K562 (cell line): ENCODE results near the gene ADRB1.
A peak's percentile ranks its signal among the peaks of the same experiment; 100 is the strongest.

Source experiments
- ESRRA ChIP-seq: fragments of 450-650 bp; IDR thresholded peaks from 2 replicates; pipeline ENCODE4 v1.6.1; 2014; ENCODE audit warnings: low read depth, mild to moderate bottlenecking, moderate library complexity, borderline replicate concordance
- HCFC1 ChIP-seq: IDR thresholded peaks from 2 replicates; pipeline ENCODE4 v1.6.1; 2012; ENCODE audit warnings: low read depth, low read length, improper control_type of control experiment
- LCOR ChIP-seq: sonication (generic); formaldehyde crosslinking; IDR thresholded peaks from 2 replicates; pipeline ENCODE4 v1.8.0; 2022; ENCODE audit warnings: mild to moderate bottlenecking, missing genetic modification reagents
- POLR2A ChIP-seq: fragments of 450-650 bp; conservative IDR thresholded peaks from 2 replicates; pipeline ENCODE4 v1.6.1; 2016
- POLR2AphosphoS5 ChIP-seq: IDR thresholded peaks from 2 replicates; pipeline ENCODE4 v1.6.1; 2011; ENCODE audit warnings: mild to moderate bottlenecking, low read depth, low read length, moderate library complexity; ENCODE audit not compliant: control insufficient read depth, insufficient read depth
- TF ChIP-seq, protein P1 (sequence below): sonication (generic); formaldehyde crosslinking; IDR thresholded peaks from 2 replicates; pipeline ENCODE4 v1.8.1; 2023; ENCODE audit warnings: missing genetic modification reagents, mild to moderate bottlenecking, borderline replicate concordance
- TF ChIP-seq, protein P2 (sequence below), 2 experiments: fragments of 450-650 bp; formaldehyde crosslinking in 1 of 2; IDR thresholded peaks; 2 replicates each; pipeline versions ENCODE4 v1.4.0 to v1.6.1; 2014 to 2020; ENCODE audit warnings: mild to moderate bottlenecking in 2 of 2, borderline replicate concordance in 1 of 2, low read depth in 1 of 2
- TF ChIP-seq, protein P3 (sequence below): sonication (generic); formaldehyde crosslinking; IDR thresholded peaks from 2 replicates; pipeline ENCODE4 v1.8.0; 2022; ENCODE audit warnings: mild to moderate bottlenecking, missing genetic modification reagents, borderline replicate concordance
- TF ChIP-seq, protein P4 (sequence below), 3 experiments: IDR thresholded peaks in 2 of 3; conservative IDR thresholded peaks in 1 of 3; 2 replicates each; pipeline ENCODE4 v1.5.1; 2011 to 2012; ENCODE audit warnings: low read length in 3 of 3, mild to moderate bottlenecking in 3 of 3, control low read depth in 2 of 3, improper control_type of control experiment in 1 of 3, inconsistent platforms in 1 of 3, low read depth in 1 of 3, mixed read lengths in 1 of 3, moderate library complexity in 1 of 3; ENCODE audit not compliant: insufficient read depth in 2 of 3

DNA sequence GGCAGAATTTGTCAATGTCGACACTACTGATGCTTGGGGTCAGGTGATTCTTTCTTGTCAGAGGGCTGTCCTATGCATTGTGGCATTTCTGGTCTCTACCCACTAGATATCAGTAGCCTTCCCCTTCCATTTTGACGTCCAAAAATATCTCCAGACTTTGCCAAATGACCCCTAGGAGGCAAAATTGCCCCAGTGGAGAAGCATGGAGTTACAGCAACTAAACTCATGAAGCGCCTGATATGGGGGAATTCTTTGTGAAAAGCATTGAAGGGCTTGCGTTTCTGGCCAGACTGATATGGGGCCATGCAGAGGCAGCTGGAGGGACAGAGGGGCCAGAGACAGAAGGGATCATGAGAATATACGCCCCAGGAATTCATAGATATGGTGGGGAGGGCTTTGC, 43.6 kb downstream of the ADRB1 start:
- TF ChIP-seq, protein P1, sequence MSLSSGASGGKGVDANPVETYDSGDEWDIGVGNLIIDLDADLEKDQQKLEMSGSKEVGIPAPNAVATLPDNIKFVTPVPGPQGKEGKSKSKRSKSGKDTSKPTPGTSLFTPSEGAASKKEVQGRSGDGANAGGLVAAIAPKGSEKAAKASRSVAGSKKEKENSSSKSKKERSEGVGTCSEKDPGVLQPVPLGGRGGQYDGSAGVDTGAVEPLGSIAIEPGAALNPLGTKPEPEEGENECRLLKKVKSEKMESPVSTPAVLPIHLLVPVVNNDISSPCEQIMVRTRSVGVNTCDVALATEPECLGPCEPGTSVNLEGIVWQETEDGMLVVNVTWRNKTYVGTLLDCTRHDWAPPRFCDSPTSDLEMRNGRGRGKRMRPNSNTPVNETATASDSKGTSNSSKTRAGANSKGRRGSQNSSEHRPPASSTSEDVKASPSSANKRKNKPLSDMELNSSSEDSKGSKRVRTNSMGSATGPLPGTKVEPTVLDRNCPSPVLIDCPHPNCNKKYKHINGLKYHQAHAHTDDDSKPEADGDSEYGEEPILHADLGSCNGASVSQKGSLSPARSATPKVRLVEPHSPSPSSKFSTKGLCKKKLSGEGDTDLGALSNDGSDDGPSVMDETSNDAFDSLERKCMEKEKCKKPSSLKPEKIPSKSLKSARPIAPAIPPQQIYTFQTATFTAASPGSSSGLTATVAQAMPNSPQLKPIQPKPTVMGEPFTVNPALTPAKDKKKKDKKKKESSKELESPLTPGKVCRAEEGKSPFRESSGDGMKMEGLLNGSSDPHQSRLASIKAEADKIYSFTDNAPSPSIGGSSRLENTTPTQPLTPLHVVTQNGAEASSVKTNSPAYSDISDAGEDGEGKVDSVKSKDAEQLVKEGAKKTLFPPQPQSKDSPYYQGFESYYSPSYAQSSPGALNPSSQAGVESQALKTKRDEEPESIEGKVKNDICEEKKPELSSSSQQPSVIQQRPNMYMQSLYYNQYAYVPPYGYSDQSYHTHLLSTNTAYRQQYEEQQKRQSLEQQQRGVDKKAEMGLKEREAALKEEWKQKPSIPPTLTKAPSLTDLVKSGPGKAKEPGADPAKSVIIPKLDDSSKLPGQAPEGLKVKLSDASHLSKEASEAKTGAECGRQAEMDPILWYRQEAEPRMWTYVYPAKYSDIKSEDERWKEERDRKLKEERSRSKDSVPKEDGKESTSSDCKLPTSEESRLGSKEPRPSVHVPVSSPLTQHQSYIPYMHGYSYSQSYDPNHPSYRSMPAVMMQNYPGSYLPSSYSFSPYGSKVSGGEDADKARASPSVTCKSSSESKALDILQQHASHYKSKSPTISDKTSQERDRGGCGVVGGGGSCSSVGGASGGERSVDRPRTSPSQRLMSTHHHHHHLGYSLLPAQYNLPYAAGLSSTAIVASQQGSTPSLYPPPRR, result no peak
- TF ChIP-seq POLR2AphosphoS5 (no peak), POLR2A (no peak), ESRRA (peak; percentile 44; the same call in 1 of the 2 replicates), HCFC1 (no peak), LCOR (CRISPR knock-in tag) (no peak)
- TF ChIP-seq, protein P2, sequence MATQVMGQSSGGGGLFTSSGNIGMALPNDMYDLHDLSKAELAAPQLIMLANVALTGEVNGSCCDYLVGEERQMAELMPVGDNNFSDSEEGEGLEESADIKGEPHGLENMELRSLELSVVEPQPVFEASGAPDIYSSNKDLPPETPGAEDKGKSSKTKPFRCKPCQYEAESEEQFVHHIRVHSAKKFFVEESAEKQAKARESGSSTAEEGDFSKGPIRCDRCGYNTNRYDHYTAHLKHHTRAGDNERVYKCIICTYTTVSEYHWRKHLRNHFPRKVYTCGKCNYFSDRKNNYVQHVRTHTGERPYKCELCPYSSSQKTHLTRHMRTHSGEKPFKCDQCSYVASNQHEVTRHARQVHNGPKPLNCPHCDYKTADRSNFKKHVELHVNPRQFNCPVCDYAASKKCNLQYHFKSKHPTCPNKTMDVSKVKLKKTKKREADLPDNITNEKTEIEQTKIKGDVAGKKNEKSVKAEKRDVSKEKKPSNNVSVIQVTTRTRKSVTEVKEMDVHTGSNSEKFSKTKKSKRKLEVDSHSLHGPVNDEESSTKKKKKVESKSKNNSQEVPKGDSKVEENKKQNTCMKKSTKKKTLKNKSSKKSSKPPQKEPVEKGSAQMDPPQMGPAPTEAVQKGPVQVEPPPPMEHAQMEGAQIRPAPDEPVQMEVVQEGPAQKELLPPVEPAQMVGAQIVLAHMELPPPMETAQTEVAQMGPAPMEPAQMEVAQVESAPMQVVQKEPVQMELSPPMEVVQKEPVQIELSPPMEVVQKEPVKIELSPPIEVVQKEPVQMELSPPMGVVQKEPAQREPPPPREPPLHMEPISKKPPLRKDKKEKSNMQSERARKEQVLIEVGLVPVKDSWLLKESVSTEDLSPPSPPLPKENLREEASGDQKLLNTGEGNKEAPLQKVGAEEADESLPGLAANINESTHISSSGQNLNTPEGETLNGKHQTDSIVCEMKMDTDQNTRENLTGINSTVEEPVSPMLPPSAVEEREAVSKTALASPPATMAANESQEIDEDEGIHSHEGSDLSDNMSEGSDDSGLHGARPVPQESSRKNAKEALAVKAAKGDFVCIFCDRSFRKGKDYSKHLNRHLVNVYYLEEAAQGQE (IDR thresholded peaks at IDR 0.05; ENCODE audit: borderline replicate concordance), result no peak
- TF ChIP-seq, protein P2 (CRISPR knock-in tag; IDR thresholded peaks at IDR 0.05; ENCODE audit: low read depth), result no peak
- TF ChIP-seq, protein P3, sequence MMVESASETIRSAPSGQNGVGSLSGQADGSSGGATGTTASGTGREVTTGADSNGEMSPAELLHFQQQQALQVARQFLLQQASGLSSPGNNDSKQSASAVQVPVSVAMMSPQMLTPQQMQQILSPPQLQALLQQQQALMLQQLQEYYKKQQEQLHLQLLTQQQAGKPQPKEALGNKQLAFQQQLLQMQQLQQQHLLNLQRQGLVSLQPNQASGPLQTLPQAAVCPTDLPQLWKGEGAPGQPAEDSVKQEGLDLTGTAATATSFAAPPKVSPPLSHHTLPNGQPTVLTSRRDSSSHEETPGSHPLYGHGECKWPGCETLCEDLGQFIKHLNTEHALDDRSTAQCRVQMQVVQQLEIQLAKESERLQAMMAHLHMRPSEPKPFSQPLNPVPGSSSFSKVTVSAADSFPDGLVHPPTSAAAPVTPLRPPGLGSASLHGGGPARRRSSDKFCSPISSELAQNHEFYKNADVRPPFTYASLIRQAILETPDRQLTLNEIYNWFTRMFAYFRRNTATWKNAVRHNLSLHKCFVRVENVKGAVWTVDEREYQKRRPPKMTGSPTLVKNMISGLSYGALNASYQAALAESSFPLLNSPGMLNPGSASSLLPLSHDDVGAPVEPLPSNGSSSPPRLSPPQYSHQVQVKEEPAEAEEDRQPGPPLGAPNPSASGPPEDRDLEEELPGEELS, result no peak
- TF ChIP-seq, protein P4, sequence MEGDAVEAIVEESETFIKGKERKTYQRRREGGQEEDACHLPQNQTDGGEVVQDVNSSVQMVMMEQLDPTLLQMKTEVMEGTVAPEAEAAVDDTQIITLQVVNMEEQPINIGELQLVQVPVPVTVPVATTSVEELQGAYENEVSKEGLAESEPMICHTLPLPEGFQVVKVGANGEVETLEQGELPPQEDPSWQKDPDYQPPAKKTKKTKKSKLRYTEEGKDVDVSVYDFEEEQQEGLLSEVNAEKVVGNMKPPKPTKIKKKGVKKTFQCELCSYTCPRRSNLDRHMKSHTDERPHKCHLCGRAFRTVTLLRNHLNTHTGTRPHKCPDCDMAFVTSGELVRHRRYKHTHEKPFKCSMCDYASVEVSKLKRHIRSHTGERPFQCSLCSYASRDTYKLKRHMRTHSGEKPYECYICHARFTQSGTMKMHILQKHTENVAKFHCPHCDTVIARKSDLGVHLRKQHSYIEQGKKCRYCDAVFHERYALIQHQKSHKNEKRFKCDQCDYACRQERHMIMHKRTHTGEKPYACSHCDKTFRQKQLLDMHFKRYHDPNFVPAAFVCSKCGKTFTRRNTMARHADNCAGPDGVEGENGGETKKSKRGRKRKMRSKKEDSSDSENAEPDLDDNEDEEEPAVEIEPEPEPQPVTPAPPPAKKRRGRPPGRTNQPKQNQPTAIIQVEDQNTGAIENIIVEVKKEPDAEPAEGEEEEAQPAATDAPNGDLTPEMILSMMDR (IDR thresholded peaks at IDR 0.05 in 2 of 3, conservative IDR thresholded peaks at IDR 0.05 in 1 of 3; ENCODE audit: insufficient read depth in 2 of 3, low read depth in 1 of 3, low read length in 3 of 3), result peak; percentile 39 to 91 (median 53); a peak in 5 of 6 replicates
